Neural cell (in vitro differentiated cells): ENCODE measurements around the gene CXCL10. TPM values are rescaled to one million over a fixed set of nuclear protein-coding genes. Genes with fewer than 3 reads are reported as not detected.

Experiments used
- H2AFZ ChIP-seq: fragments of 200-600, 300-800 bp; sonication (generic), shearing (Covaris generic); 2 replicates; pipeline ENCODE4 v1.6.0; 2014; ENCODE audit warnings: low read depth, mild to moderate bottlenecking, antibody characterized with exemption, low read length, moderate library complexity
- H3F3A ChIP-seq: fragments of 200-600 bp; shearing (Covaris generic); 2 replicates; pipeline ENCODE4 v1.6.1; 2016; ENCODE audit warnings: mild to moderate bottlenecking, moderate library complexity, mixed read lengths, antibody characterized with exemption, low read length; ENCODE audit not compliant: insufficient read depth, poor library complexity, severe bottlenecking
- H3K27ac ChIP-seq: fragments of 200-600, 300-800 bp; sonication (generic), shearing (Covaris generic); 2 replicates; pipeline ENCODE4 v1.5.1; 2014; ENCODE audit warnings: mild to moderate bottlenecking, low read length, moderate library complexity
- H3K27me3 ChIP-seq: fragments of 300-800, 200-600 bp; sonication (generic), shearing (Covaris generic); 2 replicates; pipeline ENCODE4 v1.6.0; 2014; ENCODE audit warnings: mild to moderate bottlenecking, low read depth, low read length, moderate library complexity; ENCODE audit not compliant: insufficient read depth
- H3K36me3 ChIP-seq: fragments of 300-800, 200-600 bp; sonication (generic), shearing (Covaris generic); 2 replicates; pipeline ENCODE4 v1.5.1; 2014; ENCODE audit warnings: mild to moderate bottlenecking, antibody characterized with exemption, low read length, moderate library complexity; ENCODE audit not compliant: insufficient read depth
- H3K4me2 ChIP-seq: fragments of 300-800, 200-600 bp; sonication (generic), shearing (Covaris generic); 2 replicates; pipeline ENCODE4 v1.6.0; 2014; ENCODE audit warnings: mild to moderate bottlenecking, low read length
- H3K4me3 ChIP-seq: fragments of 300-800, 200-600 bp; sonication (generic), shearing (Covaris generic); 2 replicates; pipeline ENCODE4 v1.5.1; 2014; ENCODE audit warnings: mild to moderate bottlenecking, low read length, moderate library complexity
- H3K79me2 ChIP-seq: fragments of 200-600 bp; shearing (Covaris generic); replicated peaks from 2 replicates; pipeline ENCODE4 v1.6.0; 2014; ENCODE audit warnings: mild to moderate bottlenecking, low read length, moderate library complexity; ENCODE audit not compliant: insufficient read depth
- H3K9ac ChIP-seq: fragments of 300-800, 200-600 bp; sonication (generic), shearing (Covaris generic); 2 replicates; pipeline ENCODE4 v1.6.1; 2016; ENCODE audit warnings: mild to moderate bottlenecking, low read length, mixed read lengths
- H3K9me2 ChIP-seq: fragments of 200-600 bp; shearing (Covaris generic); 2 replicates; pipeline ENCODE4 v1.6.1; 2016; ENCODE audit warnings: mild to moderate bottlenecking, low read length, mixed read lengths; ENCODE audit not compliant: insufficient read depth
- H3K9me3 ChIP-seq: fragments of 200-600, 300-800 bp; sonication (generic), shearing (Covaris generic); 2 replicates; pipeline ENCODE4 v1.6.1; 2016; ENCODE audit warnings: mild to moderate bottlenecking, mixed run types, low read length, moderate library complexity, mixed read lengths
- H4K20me1 ChIP-seq: fragments of 200-600 bp; shearing (Covaris generic); 2 replicates; pipeline ENCODE4 v1.6.1; 2016; ENCODE audit warnings: mild to moderate bottlenecking, mixed run types; ENCODE audit not compliant: insufficient read depth
- CTCF ChIP-seq: fragments of 450-650 bp; IDR thresholded peaks from 2 replicates; pipeline ENCODE4 v1.5.1; 2014; ENCODE audit warnings: antibody characterized with exemption, mild to moderate bottlenecking, moderate library complexity; ENCODE audit not compliant: poor library complexity, severe bottlenecking
- EP300 ChIP-seq: fragments of 450-650 bp; conservative IDR thresholded peaks from 2 replicates; pipeline ENCODE4 v1.6.1; 2014; ENCODE audit warnings: antibody characterized with exemption, mild to moderate bottlenecking, moderate library complexity; ENCODE audit not compliant: poor library complexity, severe bottlenecking
- EZH2 ChIP-seq: fragments of 200-600, 300-800 bp; shearing (Covaris generic), sonication (generic); IDR thresholded peaks from 2 replicates; pipeline ENCODE4 v1.6.1; 2014; ENCODE audit warnings: antibody characterized with exemption, low read length, borderline replicate concordance, mild to moderate bottlenecking; ENCODE audit not compliant: insufficient read depth, poor library complexity, severe bottlenecking
- MXI1 ChIP-seq: fragments of 450-650 bp; conservative IDR thresholded peaks from 2 replicates; pipeline ENCODE4 v1.6.1; 2014; ENCODE audit warnings: antibody characterized with exemption, mild to moderate bottlenecking; ENCODE audit not compliant: poor library complexity, severe bottlenecking
- RAD21 ChIP-seq: fragments of 450-650 bp; conservative IDR thresholded peaks from 2 replicates; pipeline ENCODE4 v1.6.1; 2014; ENCODE audit warnings: antibody characterized with exemption, mild to moderate bottlenecking, moderate library complexity
- REST ChIP-seq: IDR thresholded peaks from 2 replicates; pipeline ENCODE4 v1.6.1; 2012; ENCODE audit warnings: borderline replicate concordance
- SMC3 ChIP-seq: fragments of 450-650 bp; conservative IDR thresholded peaks from 2 replicates; pipeline ENCODE4 v1.6.1; 2014; ENCODE audit warnings: antibody characterized with exemption, mild to moderate bottlenecking, moderate library complexity; ENCODE audit not compliant: poor library complexity
- TAF1 ChIP-seq: IDR thresholded peaks from 2 replicates; pipeline ENCODE4 v1.6.1; 2012; ENCODE audit warnings: low read depth
- polyA plus RNA-seq: library from polyadenylated mRNA; depleted of rRNA; stranded (reverse); fragments of >200 nt; gene quantifications from 2 replicates; pipeline ENCODE4 v1.2.3, GENCODE V29; 2014

The CXCL10 gene
- polyA plus RNA-seq, 1 donor from 2014 or later: not detected

GRCh38 chr4:76061421-76061820 is 38.1 kb upstream of the CXCL10 start:
- no peak overlapping the region for H3K4me2 ChIP-seq
- no peaks in the 10 kb centered on the region for H4K20me1 ChIP-seq
- H3K9me2 ChIP-seq: no peaks in the 10 kb centered on the region
- H3K27ac ChIP-seq: no peak overlapping the region
- TF ChIP-seq CTCF (no peak), RAD21 (no peak), SMC3 (no peak)
- no peak overlapping the region for H3K4me3 ChIP-seq
- H3F3A ChIP-seq: no peaks in the 10 kb centered on the region
- no peak overlapping the region for H3K9ac ChIP-seq
- H3K79me2 ChIP-seq: no peaks in the 10 kb centered on the region
- no peaks in the 10 kb centered on the region for H3K27me3 ChIP-seq
- no peaks in the 10 kb centered on the region for H3K9me3 ChIP-seq
- H2AFZ ChIP-seq: no peak overlapping the region
- no peaks in the 10 kb centered on the region for H3K36me3 ChIP-seq

- no peaks in the 10 kb centered on the region for H3F3A ChIP-seq
- no peak overlapping the region for H3K27ac ChIP-seq
- H3K9me2 ChIP-seq: no peaks in the 10 kb centered on the region
- H3K79me2 ChIP-seq: no peaks in the 10 kb centered on the region
- no peak for TF ChIP-seq RAD21
- TF ChIP-seq EP300: no peak
- no peak for TF ChIP-seq REST
- TF ChIP-seq MXI1: no peak
- TF ChIP-seq CTCF: no peak
- no peak for TF ChIP-seq SMC3
- TF ChIP-seq EZH2: no peak
- TF ChIP-seq TAF1: no peak
- H3K4me3 ChIP-seq: no peak overlapping the region
- no peak overlapping the region for H3K9ac ChIP-seq
- no peaks in the 10 kb centered on the region for H4K20me1 ChIP-seq
- no peaks in the 10 kb centered on the region for H3K9me3 ChIP-seq
- no peaks in the 10 kb centered on the region for H3K36me3 ChIP-seq
- H3K27me3 ChIP-seq: no peaks in the 10 kb centered on the region
- no peak overlapping the region for H3K4me2 ChIP-seq
- no peak overlapping the region for H2AFZ ChIP-seq
These were observed 37.2 kb upstream of the CXCL10 start for GRCh38 chr4:76060506-76060905.
